A549 (cell line): ENCODE results near the gene PRKAG2. TPM values are rescaled to one million over a fixed set of nuclear protein-coding genes. Genes with fewer than 3 reads are reported as not detected.
A peak's percentile ranks its signal among the peaks of the same experiment; 100 is the strongest.
"Not testable (repeated sequence)": the region's sequence is repeated elsewhere in the genome, so short reads cannot be mapped to it uniquely, and the experiment has no call there.

Experiments
- ATAC-seq, 2 experiments: fragments of 200-7000 bp in 1 of 2; fragments of >200 bp in 1 of 2; cut with Nextera tagmentation in 1 of 2; cut with Tn5 transposase in 1 of 2; 3 replicates each; pipeline versions ENCODE4 v1.8.0 to v1.9.1; 2018 to 2020; ENCODE audit warnings: mild to moderate bottlenecking in 1 of 2, moderate library complexity in 1 of 2
- CTCF ChIA-PET: fragments of 300-600 bp; sonication (Branson Sonifier 250); formaldehyde crosslinking; extraction: SDS; loops from one replicate; lab custom pipeline; 2021; ENCODE audit warnings: antibody characterized with exemption, inconsistent platforms; lab: Yijun Ruan, JAX
- POLR2A ChIA-PET: fragments of 350-600 bp; formaldehyde crosslinking; extraction: SDS; loops from one replicate; lab custom pipeline; 2021; ENCODE audit warnings: antibody characterized with exemption, inconsistent platforms; lab: Yijun Ruan, JAX
- DNase-seq, 2 experiments: peaks; one replicate each; pipeline versions ENCODE4 v3.0.0 to v3.0.0-alpha.2; 2011 to 2016; ENCODE audit warnings: low read depth in 1 of 2, low spot score in 1 of 2
- FAIRE-seq: peaks from 2 replicates; lab custom pipeline; 2011; peaks lifted over from hg19 to GRCh38; lab: Jason Lieb, UNC
- H3K27ac ChIP-seq, 2 experiments: fragments of >200 bp; sonication (Bioruptor Twin); formaldehyde crosslinking; 3 replicates each; pipeline ENCODE4 v1.5.1; 2016 to 2017
- H3K4me1 ChIP-seq: fragments of >200 bp; sonication (Bioruptor Twin); formaldehyde crosslinking; 3 replicates; pipeline ENCODE4 v1.6.1; 2016
- H3K4me2 ChIP-seq: fragments of >200 bp; sonication (Bioruptor Twin); formaldehyde crosslinking; 3 replicates; pipeline ENCODE4 v1.6.1; 2016
- H3K4me3 ChIP-seq: fragments of >200 bp; sonication (Bioruptor Twin); formaldehyde crosslinking; 3 replicates; pipeline ENCODE4 v1.5.1; 2016
- H3K9me3 ChIP-seq: fragments of >200 bp; sonication (Bioruptor Twin); formaldehyde crosslinking; 3 replicates; pipeline ENCODE4 v1.6.1; 2016
- BHLHE40 ChIP-seq: IDR thresholded peaks from 2 replicates; pipeline ENCODE4 v1.6.1; 2012; ENCODE audit warnings: low read depth, low read length, inconsistent platforms
- CBX8 ChIP-seq: fragments of 200-600 bp; sonication (generic); IDR thresholded peaks from 2 replicates; pipeline ENCODE4 v1.6.1; 2016
- EHF ChIP-seq: fragments of 250-450 bp; sonication (Bioruptor Pico); IDR thresholded peaks from 2 replicates; pipeline ENCODE4 v1.5.0; 2020; ENCODE audit warnings: mild to moderate bottlenecking
- EHMT2 ChIP-seq: fragments of 200-600 bp; sonication (generic); IDR thresholded peaks from 2 replicates; pipeline ENCODE4 v1.6.1; 2016; ENCODE audit warnings: antibody characterized with exemption, low read depth, mild to moderate bottlenecking, moderate library complexity
- FOSL2 ChIP-seq, 2 experiments: fragments of 450-650 bp in 1 of 2; fragments of >200 bp in 1 of 2; sonication (Bioruptor Twin) in 1 of 2; formaldehyde crosslinking; IDR thresholded peaks; 2 replicates each; pipeline versions ENCODE4 v1.5.0 to v1.6.1; 2016 to 2020; ENCODE audit warnings: mild to moderate bottlenecking in 1 of 2, moderate library complexity in 1 of 2
- HOXA7 ChIP-seq: fragments of 250-450 bp; sonication (Bioruptor Pico); IDR thresholded peaks from 2 replicates; pipeline ENCODE4 v1.5.0; 2020; ENCODE audit warnings: mild to moderate bottlenecking, moderate library complexity
- HOXB5 ChIP-seq: fragments of 250-450 bp; sonication (Bioruptor Pico); IDR thresholded peaks from 2 replicates; pipeline ENCODE4 v1.5.0; 2020; ENCODE audit warnings: mild to moderate bottlenecking, moderate library complexity
- KDM1A ChIP-seq: fragments of 200-600 bp; sonication (generic); IDR thresholded peaks from 2 replicates; pipeline ENCODE4 v1.6.1; 2016; ENCODE audit warnings: low read depth, mild to moderate bottlenecking
- KDM5A ChIP-seq: fragments of 200-600 bp; sonication (generic); IDR thresholded peaks from 2 replicates; pipeline ENCODE4 v1.6.1; 2016; ENCODE audit warnings: antibody characterized with exemption, mild to moderate bottlenecking
- MYC ChIP-seq: IDR thresholded peaks from 2 replicates; pipeline ENCODE4 v1.6.1; 2012; ENCODE audit warnings: mild to moderate bottlenecking, inconsistent platforms, low read length, improper control_type of control experiment, borderline replicate concordance
- NPAS2 ChIP-seq: fragments of 250-450 bp; sonication (Bioruptor Pico); IDR thresholded peaks from 2 replicates; pipeline ENCODE4 v1.8.0; 2022; ENCODE audit warnings: mild to moderate bottlenecking, moderate library complexity, borderline replicate concordance
- NR3C1 ChIP-seq: fragments of >200 bp; sonication (Bioruptor Twin); formaldehyde crosslinking; IDR thresholded peaks from 3 replicates; pipeline ENCODE4 v1.6.1; 2017
- PHF8 ChIP-seq: fragments of 200-600 bp; sonication (generic); IDR thresholded peaks from 2 replicates; pipeline ENCODE4 v1.6.1; 2016; ENCODE audit warnings: low read depth, mild to moderate bottlenecking, antibody characterized with exemption, moderate library complexity, borderline replicate concordance
- POLR2A ChIP-seq: IDR thresholded peaks from 2 replicates; pipeline ENCODE4 v1.6.1; 2012; ENCODE audit warnings: mild to moderate bottlenecking, low read length
- POLR2AphosphoS2 ChIP-seq: conservative IDR thresholded peaks from 2 replicates; pipeline ENCODE4 v1.6.1; 2012; ENCODE audit warnings: low read length, improper control_type of control experiment, inconsistent platforms
- RARB ChIP-seq: fragments of 250-450 bp; sonication (Bioruptor Pico); IDR thresholded peaks from 2 replicates; pipeline ENCODE4 v1.8.0; 2021; ENCODE audit warnings: mild to moderate bottlenecking, moderate library complexity
- RCOR1 ChIP-seq: fragments of 150-350 bp; IDR thresholded peaks from 2 replicates; pipeline ENCODE4 v1.6.1; 2014; ENCODE audit warnings: antibody characterized with exemption, low read length, low read depth
- RNF2 ChIP-seq: fragments of 200-600 bp; sonication (generic); IDR thresholded peaks from 2 replicates; pipeline ENCODE4 v1.6.1; 2016; ENCODE audit warnings: low read depth, mild to moderate bottlenecking, antibody characterized with exemption, moderate library complexity, borderline replicate concordance
- SMC3 ChIP-seq: fragments of >200 bp; sonication (Bioruptor Twin); formaldehyde crosslinking; IDR thresholded peaks from 3 replicates; pipeline ENCODE4 v1.6.1; 2018; ENCODE audit warnings: inconsistent platforms
- TP53 ChIP-seq: fragments of 250-450 bp; sonication (Bioruptor Pico); IDR thresholded peaks from 2 replicates; pipeline ENCODE4 v1.5.0; 2021; ENCODE audit warnings: mild to moderate bottlenecking, moderate library complexity
- ZC3H11A ChIP-seq: fragments of 450-650 bp; IDR thresholded peaks from 2 replicates; pipeline ENCODE4 v1.6.1; 2014; ENCODE audit warnings: antibody characterized with exemption, mild to moderate bottlenecking
- ZNF302 ChIP-seq: fragments of 250-450 bp; sonication (Bioruptor Pico); IDR thresholded peaks from 2 replicates; pipeline ENCODE4 v1.9.0; 2021; ENCODE audit warnings: inconsistent platforms, mild to moderate bottlenecking, moderate library complexity
- WGBS: methylation state at CpG from one replicate; pipeline ENCODE4 v1.1.6; 2017; ENCODE audit errors: missing lambda C conversion rate; 5-methylcytosine and 5-hydroxymethylcytosine counted together
- polyA plus RNA-seq, 4 experiments: library from polyadenylated mRNA; depleted of rRNA in 3 of 4; stranded (reverse); fragments of >200 nt; fragmentation: RNase III in 1 of 4; extraction: RNeasy Plus Mini Kit Qiagen cat#74134 plus additional on column Dnase treatment in 1 of 4; gene quantifications; 2 replicates in 3 of 4; 3 replicates in 1 of 4; pipeline ENCODE4 v1.2.3, GENCODE V29; 2011 to 2017
- TF ChIP-seq, protein P1 (sequence below): fragments of >200 bp; sonication (Bioruptor Twin); formaldehyde crosslinking; IDR thresholded peaks from 2 replicates; pipeline ENCODE4 v1.6.1; 2016
- TF ChIP-seq, protein P2 (sequence below): fragments of >200 bp; sonication (Bioruptor Twin); formaldehyde crosslinking; IDR thresholded peaks from 3 replicates; pipeline ENCODE4 v1.5.1; 2016
- TF ChIP-seq, protein P3 (sequence below): IDR thresholded peaks from 2 replicates; pipeline ENCODE4 v1.6.1; 2012
- TF ChIP-seq, protein P4 (sequence below): fragments of 250-450 bp; sonication (Bioruptor Pico); IDR thresholded peaks from 2 replicates; pipeline ENCODE4 v1.5.0; 2021; ENCODE audit warnings: mild to moderate bottlenecking, moderate library complexity, borderline replicate concordance
- TF ChIP-seq, protein P5 (sequence below): fragments of 150-350 bp; IDR thresholded peaks from 2 replicates; pipeline ENCODE4 v1.6.1; 2014; ENCODE audit warnings: low read depth, mild to moderate bottlenecking, low read length

Gene PRKAG2
- polyA plus RNA-seq, 2 of the 4 experiments (the other 2 are of a cell fraction) = 26.5 to 31.7 TPM

DNA sequence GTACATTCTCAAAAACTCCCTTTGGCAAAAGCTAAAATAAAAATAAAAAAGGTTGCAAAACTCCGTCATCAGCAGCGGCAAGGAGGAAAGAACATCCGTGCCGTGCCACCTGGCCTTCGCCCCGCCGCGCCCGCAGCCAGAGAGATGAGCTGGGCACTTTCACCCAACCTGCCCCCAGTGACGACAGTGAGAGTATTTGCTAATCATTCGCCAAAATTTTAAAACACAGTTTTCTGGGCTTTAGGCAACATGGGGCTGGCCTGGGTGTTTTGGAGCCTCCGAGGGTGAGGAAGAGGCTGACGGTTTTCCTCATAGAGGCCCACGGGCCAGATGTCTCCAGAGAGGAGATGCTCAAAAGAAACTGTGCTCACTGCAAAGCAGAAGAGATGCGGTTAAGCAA, 128.2 kb downstream of the PRKAG2 start:
- ATAC-seq (no peak), DNase-seq (no peak), FAIRE-seq (no peak)
- Histone ChIP-seq H3K4me1 (peaks cover 54% of the 10 kb centered on the region), H3K4me2 (0 out of 3 replicates have a peak overlapping the region, but pooled peaks have one; percentile 6), H3K4me3 (no peak overlapping the region), H3K9me3 (0 out of 3 replicates have a peak, but pooled peaks cover 2% of the 10 kb centered on the region), H3K27ac (peak overlapping the region; percentile 44 to 87; a peak in 5 of 6 replicates)
- CTCF ChIA-PET = interaction anchor here (1.0 to 3.5 kb wide), 4 partner anchors 8 to 119 kb away, joined by 3 to 24 read pairs (median 6); no protein-coding TSS in a partner anchor
- POLR2A ChIA-PET = no interaction called here
- TF ChIP-seq POLR2AphosphoS2 (no peak), HOXA7 (CRISPR knock-in tag) (no peak), TP53 (CRISPR knock-in tag) (no peak), MYC (no peak), PHF8 (no peak), BHLHE40 (no peak), RCOR1 (no peak), KDM5A (no peak), RARB (no peak), HOXB5 (CRISPR knock-in tag) (no peak), EHF (CRISPR knock-in tag) (no peak), NR3C1 (no peak), KDM1A (no peak), EHMT2 (no peak), NPAS2 (CRISPR knock-in tag) (no peak), CBX8 (no peak), ZC3H11A (no peak)
- TF ChIP-seq, protein P1, sequence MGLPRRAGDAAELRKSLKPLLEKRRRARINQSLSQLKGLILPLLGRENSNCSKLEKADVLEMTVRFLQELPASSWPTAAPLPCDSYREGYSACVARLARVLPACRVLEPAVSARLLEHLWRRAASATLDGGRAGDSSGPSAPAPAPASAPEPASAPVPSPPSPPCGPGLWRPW = no peak
- 88% methylated on average over 15 of the region's 15 CpGs for WGBS

DNA sequence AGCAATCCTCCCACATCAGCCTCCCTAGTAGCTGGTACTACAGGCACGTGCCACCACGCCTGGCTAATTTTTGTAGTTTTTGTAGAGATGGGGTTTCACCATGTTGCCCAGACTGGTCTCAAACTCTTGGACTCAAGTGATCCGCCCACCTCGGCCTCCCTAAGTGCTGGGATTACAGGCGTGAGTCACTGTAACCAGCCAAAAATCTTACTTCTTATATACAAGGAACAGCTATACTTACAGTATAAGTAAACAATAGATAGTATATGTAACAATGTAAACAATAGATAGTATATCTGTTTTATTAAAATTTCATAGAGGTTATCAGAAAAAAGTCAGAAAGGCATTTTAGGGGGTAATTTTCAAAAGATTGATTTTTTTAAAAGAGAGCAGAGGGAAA, 128.9 kb downstream of the PRKAG2 start:
- POLR2A ChIA-PET, FAIRE-seq, DNase-seq, H3K4me3 ChIP-seq, ATAC-seq, H3K9me3 ChIP-seq: not testable (repeated sequence)
- H3K27ac ChIP-seq = peak overlapping the region; percentile 87; a peak in 5 of 6 replicates
- CTCF ChIA-PET = interaction anchor here (0.6 to 1.0 kb wide), 6 partner anchors 11 to 177 kb away, joined by 3 to 5 read pairs (median 4); no protein-coding TSS in a partner anchor
- peak overlapping the region; percentile 22; the same call in 1 of the 3 replicates for H3K4me2 ChIP-seq
- WGBS = 80% methylated on average over 5 of the region's 5 CpGs
- H3K4me1 ChIP-seq = peaks cover 58% of the 10 kb centered on the region

DNA sequence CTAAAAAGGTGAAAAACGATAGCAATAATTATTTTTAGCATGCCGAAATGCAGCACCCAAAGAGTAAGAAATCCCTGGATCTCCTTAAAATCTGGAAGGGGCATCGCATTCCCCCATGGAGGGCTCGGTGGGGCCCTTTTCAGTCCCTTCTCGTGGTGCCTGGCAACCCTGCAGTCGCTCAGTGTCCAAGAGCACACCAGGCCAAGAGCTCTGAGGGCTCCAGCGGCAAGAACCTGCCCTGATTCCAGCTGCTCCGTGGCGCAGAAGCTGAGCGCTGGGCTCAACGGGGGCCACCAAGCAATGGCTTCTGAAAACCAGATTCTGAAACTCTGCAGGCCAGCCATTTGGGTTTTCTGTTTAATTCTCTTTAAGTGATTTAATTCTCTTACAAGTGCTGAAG, 131.2 kb downstream of the PRKAG2 start:
- WGBS = 71% methylated on average over 11 of the region's 11 CpGs
- Histone ChIP-seq H3K4me1 (peaks cover 64% of the 10 kb centered on the region), H3K9me3 (no peaks in the 10 kb centered on the region), H3K4me2 (peak overlapping the region; percentile 74)
- CTCF ChIA-PET = interaction anchor here (0.6 to 4.7 kb wide), 33 partner anchors 8 to 204 kb away, joined by 3 to 51 read pairs (median 5); no protein-coding TSS in a partner anchor
- no peak for DNase-seq
- no peak for TF ChIP-seq POLR2A
- TF ChIP-seq SMC3 = no peak
- TF ChIP-seq RNF2 = no peak
- TF ChIP-seq NPAS2 (CRISPR knock-in tag) = no peak
- TF ChIP-seq FOSL2 (IDR thresholded peaks at IDR 0.05) = no peak
- TF ChIP-seq FOSL2 (CRISPR knock-in tag; IDR thresholded peaks at IDR 0.05) = no peak
- TF ChIP-seq, protein P2, sequence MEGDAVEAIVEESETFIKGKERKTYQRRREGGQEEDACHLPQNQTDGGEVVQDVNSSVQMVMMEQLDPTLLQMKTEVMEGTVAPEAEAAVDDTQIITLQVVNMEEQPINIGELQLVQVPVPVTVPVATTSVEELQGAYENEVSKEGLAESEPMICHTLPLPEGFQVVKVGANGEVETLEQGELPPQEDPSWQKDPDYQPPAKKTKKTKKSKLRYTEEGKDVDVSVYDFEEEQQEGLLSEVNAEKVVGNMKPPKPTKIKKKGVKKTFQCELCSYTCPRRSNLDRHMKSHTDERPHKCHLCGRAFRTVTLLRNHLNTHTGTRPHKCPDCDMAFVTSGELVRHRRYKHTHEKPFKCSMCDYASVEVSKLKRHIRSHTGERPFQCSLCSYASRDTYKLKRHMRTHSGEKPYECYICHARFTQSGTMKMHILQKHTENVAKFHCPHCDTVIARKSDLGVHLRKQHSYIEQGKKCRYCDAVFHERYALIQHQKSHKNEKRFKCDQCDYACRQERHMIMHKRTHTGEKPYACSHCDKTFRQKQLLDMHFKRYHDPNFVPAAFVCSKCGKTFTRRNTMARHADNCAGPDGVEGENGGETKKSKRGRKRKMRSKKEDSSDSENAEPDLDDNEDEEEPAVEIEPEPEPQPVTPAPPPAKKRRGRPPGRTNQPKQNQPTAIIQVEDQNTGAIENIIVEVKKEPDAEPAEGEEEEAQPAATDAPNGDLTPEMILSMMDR = no peak; the same call in 2 of the 3 replicates
- no peak for TF ChIP-seq ZNF302
- TF ChIP-seq, protein P3, sequence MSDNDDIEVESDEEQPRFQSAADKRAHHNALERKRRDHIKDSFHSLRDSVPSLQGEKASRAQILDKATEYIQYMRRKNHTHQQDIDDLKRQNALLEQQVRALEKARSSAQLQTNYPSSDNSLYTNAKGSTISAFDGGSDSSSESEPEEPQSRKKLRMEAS = no peak
- TF ChIP-seq, protein P4, sequence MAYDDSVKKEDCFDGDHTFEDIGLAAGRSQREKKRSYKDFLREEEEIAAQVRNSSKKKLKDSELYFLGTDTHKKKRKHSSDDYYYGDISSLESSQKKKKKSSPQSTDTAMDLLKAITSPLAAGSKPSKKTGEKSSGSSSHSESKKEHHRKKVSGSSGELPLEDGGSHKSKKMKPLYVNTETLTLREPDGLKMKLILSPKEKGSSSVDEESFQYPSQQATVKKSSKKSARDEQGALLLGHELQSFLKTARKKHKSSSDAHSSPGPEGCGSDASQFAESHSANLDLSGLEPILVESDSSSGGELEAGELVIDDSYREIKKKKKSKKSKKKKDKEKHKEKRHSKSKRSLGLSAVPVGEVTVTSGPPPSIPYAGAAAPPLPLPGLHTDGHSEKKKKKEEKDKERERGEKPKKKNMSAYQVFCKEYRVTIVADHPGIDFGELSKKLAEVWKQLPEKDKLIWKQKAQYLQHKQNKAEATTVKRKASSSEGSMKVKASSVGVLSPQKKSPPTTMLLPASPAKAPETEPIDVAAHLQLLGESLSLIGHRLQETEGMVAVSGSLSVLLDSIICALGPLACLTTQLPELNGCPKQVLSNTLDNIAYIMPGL (CRISPR knock-in tag) = no peak
- TF ChIP-seq, protein P5, sequence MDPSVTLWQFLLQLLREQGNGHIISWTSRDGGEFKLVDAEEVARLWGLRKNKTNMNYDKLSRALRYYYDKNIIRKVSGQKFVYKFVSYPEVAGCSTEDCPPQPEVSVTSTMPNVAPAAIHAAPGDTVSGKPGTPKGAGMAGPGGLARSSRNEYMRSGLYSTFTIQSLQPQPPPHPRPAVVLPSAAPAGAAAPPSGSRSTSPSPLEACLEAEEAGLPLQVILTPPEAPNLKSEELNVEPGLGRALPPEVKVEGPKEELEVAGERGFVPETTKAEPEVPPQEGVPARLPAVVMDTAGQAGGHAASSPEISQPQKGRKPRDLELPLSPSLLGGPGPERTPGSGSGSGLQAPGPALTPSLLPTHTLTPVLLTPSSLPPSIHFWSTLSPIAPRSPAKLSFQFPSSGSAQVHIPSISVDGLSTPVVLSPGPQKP = no peak
- TF ChIP-seq, all 56 proteins: peak for 0
- Histone ChIP-seq H3K27ac (peak overlapping the region; percentile 87), H3K4me3 (no peak overlapping the region)
- ATAC-seq = no peak
- FAIRE-seq = no peak
- POLR2A ChIA-PET = interaction anchor here (0.6 to 1.2 kb wide), 4 partner anchors 9 to 120 kb away, joined by 3 to 4 read pairs (median 3); no protein-coding TSS in a partner anchor
